ENCODE results near the gene TRAK2. TPM values are rescaled to one million over a fixed set of nuclear protein-coding genes. Genes with fewer than 3 reads are reported as not detected.

Gene TRAK2
- total and polyA plus RNA-seq, 2 of the 8 experiments (the other 6 are each of a cell fraction or from before 2014, with no cell fraction given): 4.5 to 15.7 TPM

DNA sequence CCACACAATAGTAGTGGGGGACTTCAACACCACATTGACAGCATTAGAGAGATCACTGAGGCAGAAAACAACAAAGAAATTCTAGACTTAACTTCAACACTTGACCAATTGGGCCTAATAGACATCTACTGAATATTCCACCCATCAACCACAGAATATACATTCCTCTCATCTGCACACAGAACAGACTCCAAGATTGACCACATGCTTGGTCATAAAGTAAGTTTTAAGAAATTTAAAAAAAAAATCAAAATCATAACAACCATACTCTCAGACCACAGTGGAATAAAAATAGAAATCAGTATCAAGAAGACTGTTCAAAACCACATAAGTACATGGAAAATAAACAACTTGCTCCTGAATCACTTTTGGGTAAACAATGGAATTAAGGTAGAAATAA lies 85.1 kb downstream of the TRAK2 start (continued):
- TF ChIP-seq CHD7 (IDR thresholded peaks at IDR 0.05; ENCODE audit: insufficient replicate concordance, low read length): no peak
- TF ChIP-seq, protein P1, sequence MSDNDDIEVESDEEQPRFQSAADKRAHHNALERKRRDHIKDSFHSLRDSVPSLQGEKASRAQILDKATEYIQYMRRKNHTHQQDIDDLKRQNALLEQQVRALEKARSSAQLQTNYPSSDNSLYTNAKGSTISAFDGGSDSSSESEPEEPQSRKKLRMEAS (IDR thresholded peaks at IDR 0.05): no peak
- TF ChIP-seq EP300 (IDR thresholded peaks at IDR 0.05; ENCODE audit: borderline replicate concordance in 1 of 2, low read depth in 2 of 2, low read length in 2 of 2): no peak
- no peak for TF ChIP-seq EZH2 (IDR thresholded peaks at IDR 0.05; ENCODE audit: low read depth, low read length, severe bottlenecking)
- no peak for TF ChIP-seq RNF2 (IDR thresholded peaks at IDR 0.05; ENCODE audit: borderline replicate concordance, low read depth, low read length, missing control alignments, poor library complexity, severe bottlenecking)
- TF ChIP-seq, protein P2, sequence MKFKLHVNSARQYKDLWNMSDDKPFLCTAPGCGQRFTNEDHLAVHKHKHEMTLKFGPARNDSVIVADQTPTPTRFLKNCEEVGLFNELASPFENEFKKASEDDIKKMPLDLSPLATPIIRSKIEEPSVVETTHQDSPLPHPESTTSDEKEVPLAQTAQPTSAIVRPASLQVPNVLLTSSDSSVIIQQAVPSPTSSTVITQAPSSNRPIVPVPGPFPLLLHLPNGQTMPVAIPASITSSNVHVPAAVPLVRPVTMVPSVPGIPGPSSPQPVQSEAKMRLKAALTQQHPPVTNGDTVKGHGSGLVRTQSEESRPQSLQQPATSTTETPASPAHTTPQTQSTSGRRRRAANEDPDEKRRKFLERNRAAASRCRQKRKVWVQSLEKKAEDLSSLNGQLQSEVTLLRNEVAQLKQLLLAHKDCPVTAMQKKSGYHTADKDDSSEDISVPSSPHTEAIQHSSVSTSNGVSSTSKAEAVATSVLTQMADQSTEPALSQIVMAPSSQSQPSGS (IDR thresholded peaks at IDR 0.05; ENCODE audit: low read length): no peak
- TF ChIP-seq CBX5 (IDR thresholded peaks at IDR 0.05; ENCODE audit: low read depth, low read length): no peak
- TF ChIP-seq RAD21 (IDR thresholded peaks at IDR 0.05 in 1 of 2, conservative IDR thresholded peaks at IDR 0.05 in 1 of 2; ENCODE audit: low read depth in 2 of 2, low read length in 2 of 2): no peak

Data from H1 (cell line).